Ovary (tissue), 9 donors: ENCODE results near the gene OR13C2. TPM values are rescaled to one million over a fixed set of nuclear protein-coding genes. Genes with fewer than 3 reads are reported as not detected.

ENCODE experiments used
- DNase-seq, 5 donors: peaks; one replicate each; pipeline ENCODE4 v3.0.0-alpha.2; 2019 to 2020
- H3K27ac ChIP-seq, 2 donors: fragments of 200-600 bp; one replicate each; pipeline versions ENCODE4 v1.5.1 to v1.8.0; 2019 to 2022
- H3K27me3 ChIP-seq: fragments of 200-600 bp; one replicate; pipeline ENCODE4 v1.8.0; 2022
- H3K36me3 ChIP-seq: fragments of 200-600 bp; sonication (generic); one replicate; pipeline ENCODE4 v1.5.1; 2019
- H3K4me1 ChIP-seq: one replicate; pipeline ENCODE4 v1.8.1; 2013; ENCODE audit warnings: mild to moderate bottlenecking, moderate library complexity; ENCODE audit not compliant: insufficient read depth
- H3K4me3 ChIP-seq: fragments of 200-600 bp; sonication (generic); one replicate; pipeline ENCODE4 v1.5.1; 2017
- H3K9me3 ChIP-seq, 2 donors: fragments of 200-600 bp in 1 of 2; sonication (generic) in 1 of 2; one replicate each; pipeline versions ENCODE4 v1.5.1 to v1.8.1; 2013 to 2019; ENCODE audit warnings: mild to moderate bottlenecking in 1 of 2, moderate library complexity in 1 of 2
- EP300 ChIP-seq: sonication (generic); formaldehyde crosslinking; IDR thresholded peaks from one replicate; pipeline ENCODE4 v1.6.1; 2017; ENCODE audit warnings: antibody characterized with exemption
- POLR2A ChIP-seq: fragments of 450-650 bp; IDR thresholded peaks from one replicate; pipeline ENCODE4 v1.6.1; 2017; ENCODE audit warnings: antibody characterized with exemption, mild to moderate bottlenecking, moderate library complexity
- WGBS, 3 donors: extraction: QIAGEN DNeasy Blood & Tissue Kit in 1 of 3; methylation state at CpG; one replicate each; pipeline versions ENCODE4 v1.1.5 to v1.1.7; 2013 to 2017; 5-methylcytosine and 5-hydroxymethylcytosine counted together
- intact Hi-C, 4 donors: fragments of 100-400 bp; cut with DNase I; formaldehyde crosslinking; loops; one replicate each; pipeline versions ENCODE4 v1.11.0 to v1.15.1; 2022 to 2023
- polyA plus RNA-seq, 2 donors: library from polyadenylated mRNA; stranded (reverse); fragments of 200-250 nt in 1 of 2; fragments of 350-450 nt in 1 of 2; fragmentation: Illumina TruSeq in 1 of 2; extraction: RNeasy Lipid Tissue Mini Kit (QIAGEN cat#74804) in 1 of 2; gene quantifications; one replicate each; pipeline ENCODE4 v1.2.3, GENCODE V29; 2013 to 2014
- total RNA-seq, 7 donors: library from RNA; depleted of rRNA in 2 of 7; stranded (reverse); fragments of >200 nt in 2 of 7; fragmentation: NEBNext Ultra II Directional in 3 of 7; extraction: Animal tissue kit (Norgen Biotek cat#: 25700) in 3 of 7; gene quantifications; one replicate each; pipeline versions ENCODE4 v1.1.0 to v1.2.4, GENCODE V29; 2016 to 2023
- TF ChIP-seq, protein P1 (sequence below), 3 donors: fragments of 450-650 bp in 2 of 3; fragments of 200-600 bp in 1 of 3; IDR thresholded peaks; one replicate each; pipeline versions ENCODE4 v1.5.1 to v1.8.0; 2016 to 2022; ENCODE audit warnings: antibody characterized with exemption in 3 of 3, mild to moderate bottlenecking in 1 of 3
- donor health status: DM: no; HTN: no; CAD: no; lungs with moderate emphysema.
- donor health status: DM: no; HTN: no; CAD: no.
- donor health status: Bipolar disorder and iron deficiency.
- donor health status: DM: yes; HTN: yes; CAD: no.
- donor health status: DM: no; HTN: no; CAD: no.
- donor health status: DM: yes; HTN: yes; CAD: no.

OR13C2 gene
- total and polyA plus RNA-seq, 9 donors, result not detected

DNA sequence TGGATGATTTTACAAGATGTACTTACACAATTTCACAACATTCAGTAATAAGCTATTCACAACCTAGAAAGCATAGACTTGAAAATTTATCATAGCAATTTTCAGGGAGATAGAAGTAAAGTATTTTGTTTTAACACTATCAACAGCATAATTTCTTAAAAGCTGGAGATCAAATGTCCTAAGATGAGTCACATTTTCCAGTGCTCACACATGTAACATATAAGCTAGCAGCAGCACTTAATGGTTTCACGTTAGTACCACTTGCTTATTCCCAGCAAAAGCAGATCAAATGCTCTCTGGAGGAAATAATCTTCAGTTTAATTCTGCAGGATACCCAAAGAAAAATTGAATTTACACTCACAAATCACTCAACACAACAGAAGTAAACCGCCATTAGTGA is 30.0 kb downstream of the OR13C2 start:
- no peaks in the 10 kb centered on the region for H3K36me3 ChIP-seq
- no peak overlapping the region for H3K27ac ChIP-seq
- H3K4me1 ChIP-seq, result no peaks in the 10 kb centered on the region
- TF ChIP-seq POLR2A, result no peak
- TF ChIP-seq EP300, result no peak
- TF ChIP-seq, protein P1, sequence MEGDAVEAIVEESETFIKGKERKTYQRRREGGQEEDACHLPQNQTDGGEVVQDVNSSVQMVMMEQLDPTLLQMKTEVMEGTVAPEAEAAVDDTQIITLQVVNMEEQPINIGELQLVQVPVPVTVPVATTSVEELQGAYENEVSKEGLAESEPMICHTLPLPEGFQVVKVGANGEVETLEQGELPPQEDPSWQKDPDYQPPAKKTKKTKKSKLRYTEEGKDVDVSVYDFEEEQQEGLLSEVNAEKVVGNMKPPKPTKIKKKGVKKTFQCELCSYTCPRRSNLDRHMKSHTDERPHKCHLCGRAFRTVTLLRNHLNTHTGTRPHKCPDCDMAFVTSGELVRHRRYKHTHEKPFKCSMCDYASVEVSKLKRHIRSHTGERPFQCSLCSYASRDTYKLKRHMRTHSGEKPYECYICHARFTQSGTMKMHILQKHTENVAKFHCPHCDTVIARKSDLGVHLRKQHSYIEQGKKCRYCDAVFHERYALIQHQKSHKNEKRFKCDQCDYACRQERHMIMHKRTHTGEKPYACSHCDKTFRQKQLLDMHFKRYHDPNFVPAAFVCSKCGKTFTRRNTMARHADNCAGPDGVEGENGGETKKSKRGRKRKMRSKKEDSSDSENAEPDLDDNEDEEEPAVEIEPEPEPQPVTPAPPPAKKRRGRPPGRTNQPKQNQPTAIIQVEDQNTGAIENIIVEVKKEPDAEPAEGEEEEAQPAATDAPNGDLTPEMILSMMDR (IDR thresholded peaks at IDR 0.05), result no peak
- intact Hi-C loops, result no loop called here
- H3K4me3 ChIP-seq, result no peak overlapping the region
- no peaks in the 10 kb centered on the region for H3K9me3 ChIP-seq
- WGBS, 3 donors, result 59 to 76% (median 62%) methylated on average over 2 of the region's 2 CpGs
- H3K27me3 ChIP-seq, result no peaks in the 10 kb centered on the region
- no peak for DNase-seq

DNA sequence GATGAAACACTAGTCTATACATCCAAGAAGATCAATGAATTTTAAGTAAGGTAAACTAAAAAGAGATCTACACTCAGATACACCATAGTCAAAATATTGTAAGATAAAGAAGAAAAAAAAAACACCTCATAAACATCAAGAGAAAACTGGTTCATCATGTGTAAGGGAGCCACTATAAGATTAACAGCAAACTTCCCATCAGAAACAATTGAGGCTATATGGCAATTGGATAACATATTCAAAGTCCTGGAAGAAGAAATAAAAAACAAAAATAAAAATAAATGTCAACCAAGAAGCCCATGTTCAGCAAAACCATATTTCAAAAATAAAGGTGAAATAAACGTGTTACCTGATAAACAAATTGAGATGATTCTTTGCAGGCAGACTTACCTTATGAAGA is 32.8 kb downstream of the OR13C2 start:
- H3K9me3 ChIP-seq, result no peaks in the 10 kb centered on the region
- no peak overlapping the region for H3K4me3 ChIP-seq
- no peak for TF ChIP-seq EP300
- TF ChIP-seq, protein P1 (IDR thresholded peaks at IDR 0.05), result no peak
- no peak for TF ChIP-seq POLR2A
- intact Hi-C loops, result no loop called here
- H3K36me3 ChIP-seq, result no peaks in the 10 kb centered on the region
- no peaks in the 10 kb centered on the region for H3K27me3 ChIP-seq
- 53 to 65% (median 63%) methylated on average over 1 of the region's 1 CpG for WGBS, 3 donors
- H3K4me1 ChIP-seq, result no peaks in the 10 kb centered on the region
- H3K27ac ChIP-seq, result no peak overlapping the region
- DNase-seq, result no peak

DNA sequence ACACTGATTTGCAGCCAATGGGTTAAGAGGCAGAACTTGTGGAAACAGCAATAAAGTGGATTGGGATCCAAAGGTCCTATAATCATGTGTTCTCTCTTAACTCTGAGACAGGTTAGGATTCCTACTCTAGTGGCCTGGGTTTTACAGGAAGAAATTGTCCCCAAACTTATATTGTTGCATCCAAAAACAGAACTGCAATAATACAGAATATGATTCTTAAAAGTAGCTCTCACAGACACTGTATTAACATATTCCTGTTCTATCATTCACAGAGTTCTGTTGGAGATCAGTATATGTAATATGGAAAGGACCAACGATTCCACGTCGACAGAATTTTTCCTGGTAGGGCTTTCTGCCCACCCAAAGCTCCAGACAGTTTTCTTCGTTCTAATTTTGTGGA is 36.6 kb downstream of the OR13C2 start, which contains the start of gene OR13C8:
Gene OR13C8 (plus strand): TSS at position 301 of the 400 bp plus-strand sequence. CDS start 0 bp downstream, at position 301.
- H3K27ac ChIP-seq, result no peak within 1 kb of the TSS
- intact Hi-C loops, result no loop called here
- H3K4me1 ChIP-seq, result no peaks in the 10 kb centered on the region
- no peaks in the 10 kb centered on the region for H3K36me3 ChIP-seq
- TF ChIP-seq EP300 (no peak), POLR2A (no peak)
- TF ChIP-seq, protein P1 (IDR thresholded peaks at IDR 0.05), result no peak
- no peaks in the 10 kb centered on the region for H3K27me3 ChIP-seq
- no peaks in the 10 kb centered on the region for H3K9me3 ChIP-seq
- no peak for DNase-seq
- 89 to 93% (median 90%) methylated on average over 4 of the region's 4 CpGs for WGBS, 3 donors
- H3K4me3 ChIP-seq, result no peak within 1 kb of the TSS

DNA sequence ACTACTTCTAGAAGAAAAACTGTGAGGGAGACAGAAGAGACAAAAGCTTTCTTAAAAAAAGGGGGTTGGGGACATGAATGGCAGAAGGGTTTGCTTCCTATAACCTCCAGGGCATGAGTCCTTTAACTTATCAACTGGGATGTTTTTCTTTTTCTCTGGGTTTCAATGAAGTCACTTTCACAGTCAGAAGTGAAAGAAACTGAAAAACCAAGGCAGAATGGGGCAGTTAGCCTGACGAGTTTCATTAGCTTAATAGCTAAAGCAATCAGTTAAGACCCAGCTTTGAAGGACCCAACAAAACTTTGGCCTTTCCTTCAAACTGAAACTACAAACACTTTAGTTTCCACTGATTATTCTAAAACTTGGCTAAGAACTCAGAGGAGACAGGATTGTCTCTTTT is 41.1 kb downstream of the OR13C2 start:
- no peaks in the 10 kb centered on the region for H3K36me3 ChIP-seq
- WGBS, 3 donors, result 30 to 43% (median 41%) methylated on average over 1 of the region's 1 CpG
- TF ChIP-seq EP300, result no peak
- TF ChIP-seq POLR2A, result no peak
- TF ChIP-seq, protein P1 (IDR thresholded peaks at IDR 0.05), result no peak

More for the DNA sequence above, 41.1 kb downstream of the OR13C2 start:
- Histone ChIP-seq H3K4me3 (no peak overlapping the region), H3K27ac (no peak overlapping the region), H3K9me3 (no peaks in the 10 kb centered on the region), H3K4me1 (no peaks in the 10 kb centered on the region), H3K27me3 (no peaks in the 10 kb centered on the region)
- DNase-seq, result no peak
- intact Hi-C loops, result no loop called here
